ENCODE measurements around the gene SUSD2.

DNA sequence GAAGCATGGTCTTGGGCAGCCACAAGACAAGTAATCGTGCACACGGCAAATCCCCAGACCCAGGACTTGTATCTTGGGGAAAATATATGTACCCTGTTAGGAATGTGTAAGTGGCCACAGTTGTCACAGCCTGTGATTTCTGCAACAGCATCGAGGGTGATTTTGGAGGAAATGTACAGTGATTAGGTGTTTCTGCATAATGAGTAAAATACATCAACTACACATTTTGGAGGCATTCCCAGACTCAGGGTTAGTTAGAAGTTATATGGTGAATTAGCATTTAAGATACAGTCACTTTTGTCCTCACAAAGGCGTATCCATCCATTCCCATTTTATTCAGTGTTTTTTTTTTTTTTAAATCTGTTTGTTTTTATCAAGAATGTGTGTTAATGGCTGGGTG, 28.4 kb downstream of the SUSD2 start:
- TF ChIP-seq FOXM1 (IDR thresholded peaks at IDR 0.05; ENCODE audit: borderline replicate concordance), result no peak
- TF ChIP-seq FOXA1 (IDR thresholded peaks at IDR 0.05), result no peak
- no peak for TF ChIP-seq ELF4 (IDR thresholded peaks at IDR 0.05)
- no peak for TF ChIP-seq HDGF (IDR thresholded peaks at IDR 0.05; ENCODE audit: borderline replicate concordance)
- TF ChIP-seq BHLHE40 (IDR thresholded peaks at IDR 0.05; ENCODE audit: borderline replicate concordance), result no peak
- no peak for TF ChIP-seq L3MBTL2 (conservative IDR thresholded peaks at IDR 0.05)
